NCI-H1048 (cell line): ENCODE measurements around the gene PARP12.

ENCODE experiments used
- DNase-seq: peaks from one replicate; lab custom pipeline; 2025; lab: John Stamatoyannopoulos, UW

PARP12 gene

DNA sequence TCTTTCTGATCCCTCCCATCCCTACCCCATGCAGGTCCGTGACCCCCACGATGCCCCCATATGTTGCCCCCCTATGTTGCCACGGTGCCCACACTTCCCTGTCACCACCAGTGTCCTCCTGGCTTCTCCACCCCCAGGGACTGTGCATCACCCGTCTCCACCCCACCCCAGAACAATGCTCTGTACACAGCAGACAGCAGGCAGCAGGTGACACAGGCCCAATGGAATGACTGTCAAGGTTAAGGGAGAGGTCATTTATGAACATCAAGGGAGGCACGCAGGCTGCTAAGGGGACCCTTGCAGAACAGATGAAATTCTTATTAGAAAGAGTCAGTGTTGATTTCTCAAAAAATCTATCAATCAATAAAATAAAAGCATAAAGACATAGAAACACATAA, 71.5 kb downstream of the PARP12 start:
- no peak for DNase-seq

DNA sequence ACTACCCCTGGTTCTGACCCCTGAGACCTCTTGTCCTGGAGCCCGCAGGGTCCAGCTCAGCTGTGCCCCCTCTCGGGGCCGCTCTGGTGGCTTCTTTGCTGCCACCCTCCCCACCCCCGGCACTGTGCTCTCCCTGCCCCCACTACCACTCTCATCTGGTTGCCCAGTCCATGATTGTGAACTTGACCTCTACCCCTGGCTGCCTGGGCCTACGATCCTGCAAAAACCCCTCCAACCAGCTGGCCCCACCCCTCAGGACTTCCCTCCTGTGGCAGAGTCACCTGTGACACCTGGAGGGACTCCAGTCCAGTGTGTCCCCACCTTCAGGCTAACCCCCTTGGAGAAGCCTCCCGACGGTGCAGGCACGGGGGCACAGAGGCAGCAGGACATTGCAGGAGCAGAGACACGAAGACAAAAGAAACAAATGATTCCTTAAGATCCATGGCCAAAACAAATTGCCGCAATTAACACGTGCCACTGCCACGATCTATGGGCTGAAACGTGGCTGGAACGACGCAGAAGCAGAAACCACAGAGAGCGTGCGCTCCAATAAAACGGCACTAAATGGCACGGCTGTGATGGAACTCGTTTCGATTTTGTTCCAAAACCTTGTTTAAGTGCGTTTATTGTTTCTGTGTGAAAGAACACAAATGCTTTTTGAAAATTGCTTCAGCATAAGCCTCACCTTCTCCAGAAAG, 72.0 kb downstream of the PARP12 start:
- no peak for DNase-seq

DNA sequence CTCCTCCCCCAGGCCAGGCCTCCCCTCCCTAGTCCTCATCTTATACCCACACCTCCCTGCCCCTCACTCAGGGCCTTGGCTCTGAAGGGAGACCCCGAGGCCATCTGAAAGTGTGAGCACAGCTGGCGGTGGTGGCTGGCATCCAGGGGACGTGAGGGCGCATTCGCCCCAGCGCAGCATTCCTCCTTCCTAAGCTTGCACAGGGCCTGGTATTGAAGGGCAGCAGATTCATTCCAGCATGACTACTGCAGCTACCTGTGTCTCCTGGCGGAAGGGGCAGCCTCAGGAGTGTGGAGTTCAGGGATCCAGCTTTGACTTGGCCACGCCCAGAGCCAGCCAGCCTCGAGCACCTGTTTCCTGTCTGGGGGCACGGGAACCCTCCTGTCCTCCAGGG, 72.6 kb downstream of the PARP12 start:
- no peak for DNase-seq

DNA sequence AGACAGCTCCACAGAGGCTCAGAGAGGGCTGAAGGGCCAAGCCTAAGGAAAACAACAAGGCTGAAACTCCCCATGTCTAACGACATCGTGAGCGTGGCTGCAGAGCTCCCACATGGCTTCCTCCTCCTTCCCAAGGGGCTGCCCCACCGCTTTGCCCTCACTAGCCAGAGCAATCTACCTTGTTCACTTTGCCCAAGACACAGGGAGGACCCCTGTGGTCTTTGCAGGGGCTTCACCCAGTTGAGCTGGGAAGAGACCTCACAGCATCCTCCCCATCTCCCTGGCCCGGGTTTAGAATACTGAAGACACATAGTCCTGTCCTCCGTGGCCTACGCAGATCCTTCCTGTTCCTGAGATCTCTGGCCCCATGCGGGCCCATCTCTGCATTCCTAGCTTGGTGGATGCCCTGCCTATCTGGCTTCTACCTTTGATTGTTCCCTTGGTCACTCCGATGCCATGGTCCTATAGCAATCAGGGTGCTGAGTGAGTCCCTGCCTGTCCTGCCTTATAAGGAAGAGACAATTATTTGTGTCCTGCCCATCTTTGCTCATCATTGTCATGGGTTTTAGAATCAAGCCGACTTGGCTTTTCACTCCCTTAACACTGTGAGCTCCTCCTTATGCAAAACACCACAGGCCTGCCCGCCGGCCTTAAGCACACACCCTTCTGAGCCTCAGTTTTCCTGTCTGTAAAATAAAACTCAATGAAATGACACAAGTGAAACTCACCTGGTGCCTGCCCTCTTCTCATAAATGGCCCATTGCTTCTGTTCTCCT, 73.2 kb downstream of the PARP12 start:
- no peak for DNase-seq

GRCh38 chr7:139987691-139988516, 74.8 kb downstream of the PARP12 start:
- DNase-seq, result no peak

GRCh38 chr7:139985811-139986210, 76.9 kb downstream of the PARP12 start:
- DNase-seq, result no peak

- no peak for DNase-seq
Measured at GRCh38 chr7:139984642-139985539, 77.9 kb downstream of the PARP12 start.

- no peak for DNase-seq
Measured at GRCh38 chr7:139982927-139983920, 79.5 kb downstream of the PARP12 start.

DNA sequence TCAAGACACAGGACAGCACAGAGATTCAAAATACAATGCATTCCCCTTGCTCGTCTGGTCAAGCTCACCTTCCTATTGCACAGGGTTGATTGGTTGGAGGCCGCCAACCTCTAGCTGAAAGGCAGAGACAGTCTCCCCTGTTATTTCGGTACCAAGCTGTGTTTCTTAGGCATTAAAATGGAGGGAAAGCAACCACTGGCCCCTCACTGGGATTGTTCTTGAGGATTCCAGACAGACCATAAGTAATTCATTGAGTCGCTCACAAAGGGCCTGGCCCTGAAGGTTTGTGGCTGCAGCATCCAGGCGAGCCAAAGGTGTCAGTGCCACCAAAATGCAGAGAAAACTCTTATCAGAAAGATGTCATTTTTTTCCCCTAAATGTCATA, 81.2 kb downstream of the PARP12 start:
- no peak for DNase-seq

DNA sequence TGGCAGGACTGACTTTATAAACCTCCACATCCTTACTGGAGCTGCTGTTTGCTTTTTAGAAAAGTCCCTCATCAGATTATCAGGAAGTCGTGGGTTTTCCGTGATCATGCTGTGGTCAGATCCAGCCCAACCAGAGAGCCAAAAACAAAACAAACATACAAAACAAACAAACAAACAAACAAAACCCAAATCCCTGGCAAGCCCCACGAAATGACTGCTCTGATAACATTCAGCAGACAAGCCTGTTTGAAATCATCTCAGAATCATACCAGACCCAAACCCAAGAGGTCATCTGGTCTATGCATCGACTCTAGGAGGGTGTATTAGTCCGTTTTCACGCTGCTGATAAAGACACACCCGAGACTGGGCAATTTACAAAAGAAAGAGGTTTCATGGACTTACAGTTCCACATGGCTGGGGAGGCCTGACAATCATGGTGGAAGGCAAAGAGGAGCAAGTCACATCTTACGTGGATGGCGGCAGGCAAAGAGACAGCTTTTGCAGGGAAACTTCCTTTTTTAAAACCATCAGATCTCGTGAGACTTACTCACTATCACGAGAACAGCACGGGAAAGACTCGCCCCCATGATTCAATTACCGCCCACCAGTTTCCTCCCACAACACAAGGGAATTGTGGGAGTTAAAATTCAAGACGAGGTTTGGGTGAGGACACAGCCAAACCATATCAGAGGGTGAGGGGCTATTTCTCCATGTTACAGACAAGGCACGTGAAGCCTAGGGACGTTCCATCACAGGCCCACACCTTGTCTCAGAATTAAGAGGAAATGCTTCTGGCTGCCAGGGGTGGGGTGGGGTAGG, 85.7 kb downstream of the PARP12 start:
- DNase-seq, result no peak

GRCh38 chr7:139976055-139976837, 86.5 kb downstream of the PARP12 start:
- DNase-seq, result no peak

DNA sequence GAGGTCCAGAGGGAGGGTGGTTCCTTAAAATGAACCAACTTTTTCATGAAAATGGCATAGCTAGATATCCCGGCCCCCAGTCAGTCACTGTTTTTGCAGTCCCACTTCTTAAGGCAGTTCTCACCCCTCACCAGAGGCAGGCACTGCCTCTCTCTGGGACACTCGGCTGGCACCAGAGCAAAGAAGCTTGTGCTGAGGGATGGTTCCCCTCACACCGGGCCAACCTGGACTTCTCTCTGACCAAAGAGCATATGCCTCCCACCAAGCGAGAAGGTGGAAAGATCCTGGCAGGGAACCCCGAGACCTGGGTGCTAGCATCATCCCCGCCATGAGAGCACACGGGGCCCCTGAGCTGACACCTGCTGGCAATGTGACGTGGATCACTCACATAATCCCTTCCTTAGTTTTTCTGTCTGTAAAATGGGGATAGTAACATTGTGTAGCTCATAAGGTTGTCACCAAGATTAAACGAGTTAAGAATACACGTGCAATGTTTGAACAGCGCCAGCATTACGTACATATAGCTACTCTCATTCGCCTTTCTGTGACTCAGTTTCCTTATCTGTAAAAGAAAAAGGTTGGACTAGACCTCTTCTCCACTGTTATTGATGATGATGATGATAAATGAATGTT, 88.5 kb downstream of the PARP12 start:
- DNase-seq, result no peak
